Panc1 (cell line): ENCODE data around the gene CAMKMT. TPM values are rescaled to one million over a fixed set of nuclear protein-coding genes. Genes with fewer than 3 reads are reported as not detected.

Source experiments
- ATAC-seq: fragments of 200-7000 bp; cut with Tn5 transposase; 2 replicates; pipeline ENCODE4 v1.9.1; 2020; ENCODE audit warnings: mild to moderate bottlenecking, moderate library complexity
- BruUV-seq: library from RNA; stranded (reverse); fragments of 400-500 nt; replicated peaks from 2 replicates; lab custom pipeline; 2021; lab: Mats Ljungman, UMichigan
- CTCF ChIA-PET: fragments of 300-600 bp; sonication (Branson Sonifier 250); formaldehyde crosslinking; loops from one replicate; lab custom pipeline; 2022; ENCODE audit warnings: antibody characterized with exemption; lab: Charles Lee
- POLR2A ChIA-PET: fragments of 300-600 bp; sonication (Branson Sonifier 250); formaldehyde crosslinking; loops from one replicate; lab custom pipeline; 2022; ENCODE audit warnings: antibody characterized with exemption; lab: Charles Lee
- DNase-seq: peaks from one replicate; pipeline ENCODE4 v3.0.0-alpha.2; 2010; ENCODE audit warnings: low read depth, low spot score
- H3K27ac ChIP-seq: 2 replicates; pipeline ENCODE4 v1.5.1; 2011; ENCODE audit warnings: mild to moderate bottlenecking, low read length, inconsistent platforms
- H3K27me3 ChIP-seq: fragments of 200-500 bp; sonication (Bioruptor generic); 2 replicates; pipeline ENCODE4 v1.6.0; 2014; ENCODE audit warnings: low read length, inconsistent platforms; ENCODE audit not compliant: control insufficient read depth, insufficient read depth
- H3K36me3 ChIP-seq: fragments of 200-500 bp; sonication (Bioruptor generic); 2 replicates; pipeline ENCODE4 v1.5.1; 2014; ENCODE audit warnings: inconsistent platforms, mild to moderate bottlenecking, low read length, moderate library complexity; ENCODE audit not compliant: control insufficient read depth, insufficient read depth
- H3K4me1 ChIP-seq: 2 replicates; pipeline ENCODE4 v1.5.1; 2011; ENCODE audit warnings: inconsistent platforms, mild to moderate bottlenecking, low read length, moderate library complexity; ENCODE audit not compliant: control insufficient read depth, insufficient read depth
- H3K4me3 ChIP-seq, 2 experiments: 2 replicates each; pipeline ENCODE4 v1.5.1; 2011 to 2012; ENCODE audit warnings: low read depth in 2 of 2, low read length in 2 of 2, mild to moderate bottlenecking in 2 of 2, inconsistent platforms in 1 of 2, moderate library complexity in 1 of 2
- H3K9me3 ChIP-seq: fragments of 200-500 bp; sonication (Bioruptor generic); 2 replicates; pipeline ENCODE4 v1.5.1; 2014; ENCODE audit warnings: low read depth, mild to moderate bottlenecking, inconsistent platforms, low read length, moderate library complexity; ENCODE audit not compliant: control insufficient read depth, insufficient read depth
- CTCF ChIP-seq: fragments of 450-650 bp; IDR thresholded peaks from 2 replicates; pipeline ENCODE4 v1.5.1; 2017; ENCODE audit warnings: mild to moderate bottlenecking
- POLR2AphosphoS5 ChIP-seq: IDR thresholded peaks from 2 replicates; pipeline ENCODE4 v1.6.1; 2012; ENCODE audit warnings: mild to moderate bottlenecking, low read depth, low read length, moderate library complexity
- REST ChIP-seq, 2 experiments: IDR thresholded peaks; 2 replicates each; pipeline ENCODE4 v1.6.1; 2011 to 2012; ENCODE audit warnings: low read depth in 2 of 2, control low read depth in 1 of 2, low read length in 1 of 2, mild to moderate bottlenecking in 1 of 2, moderate library complexity in 1 of 2; ENCODE audit not compliant: insufficient read depth in 1 of 2
- SIN3A ChIP-seq: IDR thresholded peaks from 2 replicates; pipeline ENCODE4 v1.6.1; 2012; ENCODE audit warnings: low read depth, mild to moderate bottlenecking, low read length, moderate library complexity, borderline replicate concordance; ENCODE audit not compliant: insufficient read depth
- TCF7L2 ChIP-seq: IDR thresholded peaks from 2 replicates; pipeline ENCODE4 v1.6.1; 2011; ENCODE audit warnings: mild to moderate bottlenecking, low read depth, low read length, inconsistent platforms
- in situ Hi-C: cut with HindIII; loops from 2 replicates; pipeline ENCODE4 v1.10.0; 2016; ENCODE audit warnings: low sequenced_read_pairs, low pct_unique_long_range_greater_than_20kb
- intact Hi-C: fragments of 100-400 bp; cut with micrococcal nuclease; formaldehyde crosslinking; loops from one replicate; pipeline ENCODE4 v1.10.0; 2022; ENCODE audit not compliant: unreplicated experiment
- total RNA-seq: library from RNA; stranded (reverse); gene quantifications from one replicate; pipeline ENCODE4 v1.2.1, GENCODE V29; 2021; ENCODE audit not compliant: unreplicated experiment

The CAMKMT gene
- total RNA-seq, 1 experiment from 2014 or later, result 12.6 TPM

GRCh38 chr2:44522846-44523245 is 161.1 kb downstream of the CAMKMT start:
- no peak for DNase-seq
- Histone ChIP-seq H3K27ac (no peak overlapping the region), H3K9me3 (peaks cover 4% of the 10 kb centered on the region; the same call in 1 of the 2 replicates), H3K27me3 (no peaks in the 10 kb centered on the region), H3K36me3 (no peaks in the 10 kb centered on the region), H3K4me1 (no peaks in the 10 kb centered on the region), H3K4me3 (no peak overlapping the region)
- intact Hi-C loops, result no loop called here
- POLR2A ChIA-PET, result no interaction called here
- no peak for ATAC-seq
- CTCF ChIA-PET, result no interaction called here
- in situ Hi-C loops, result no loop called here
- BruUV-seq, result no TSS peak
- TF ChIP-seq SIN3A (no peak), CTCF (no peak), TCF7L2 (no peak), POLR2AphosphoS5 (no peak), REST (IDR thresholded peaks at IDR 0.05; ENCODE audit: insufficient read depth in 1 of 2, low read depth in 2 of 2, low read length in 1 of 2) (no peak)

- ATAC-seq (no peak), DNase-seq (no peak)
- CTCF ChIA-PET, result no interaction called here
- H3K4me1 ChIP-seq, result no peaks in the 10 kb centered on the region
- TF ChIP-seq POLR2AphosphoS5 (no peak), CTCF (no peak), TCF7L2 (no peak), REST (IDR thresholded peaks at IDR 0.05; ENCODE audit: insufficient read depth in 1 of 2, low read depth in 2 of 2, low read length in 1 of 2) (no peak), SIN3A (no peak)
- in situ Hi-C loops, result no loop called here
- no peaks in the 10 kb centered on the region for H3K36me3 ChIP-seq
- H3K9me3 ChIP-seq, result peaks cover 4% of the 10 kb centered on the region; the same call in 1 of the 2 replicates
- no peak overlapping the region for H3K4me3 ChIP-seq
- no peaks in the 10 kb centered on the region for H3K27me3 ChIP-seq
- POLR2A ChIA-PET, result no interaction called here
- intact Hi-C loops, result no loop called here
- H3K27ac ChIP-seq, result no peak overlapping the region
- no TSS peak for BruUV-seq
Measured at GRCh38 chr2:44524347-44524926, 162.7 kb downstream of the CAMKMT start.
